Heart left ventricle (tissue), 16 donors: Measurements from ENCODE around the gene SLX4. TPM values are rescaled to one million over a fixed set of nuclear protein-coding genes. Genes with fewer than 3 reads are reported as not detected.

ENCODE experiments used
- ATAC-seq, 4 donors: fragments of 200-7000 bp; cut with Tn5 transposase; one replicate each; pipeline ENCODE4 v1.9.1; 2020 to 2022; ENCODE audit warnings: moderate library complexity in 4 of 4, mild to moderate bottlenecking in 3 of 4, moderate number of reproducible peaks in 1 of 4
- DNase-seq, 5 donors: peaks; one replicate each; pipeline ENCODE4 v3.0.0-alpha.2; 2020
- H3K27ac ChIP-seq, 12 donors: fragments of 200-600 bp; sonication (generic) in 4 of 12; one replicate each; pipeline versions ENCODE4 v1.5.0 to v1.8.0; 2016 to 2022; ENCODE audit warnings: mild to moderate bottlenecking in 2 of 12
- H3K27me3 ChIP-seq, 9 donors: fragments of 200-600 bp; sonication (generic) in 2 of 9; one replicate each; pipeline versions ENCODE4 v1.5.1 to v1.8.0; 2016 to 2022; ENCODE audit warnings: mild to moderate bottlenecking in 3 of 9
- H3K36me3 ChIP-seq, 9 donors: fragments of 200-600 bp; sonication (generic) in 2 of 9; one replicate each; pipeline versions ENCODE4 v1.5.0 to v1.8.0; 2018 to 2022; ENCODE audit warnings: mild to moderate bottlenecking in 2 of 9
- H3K4me1 ChIP-seq, 12 donors: fragments of 200-600 bp; sonication (generic) in 4 of 12; one replicate each; pipeline versions ENCODE4 v1.5.0 to v1.8.0; 2016 to 2022; ENCODE audit warnings: mild to moderate bottlenecking in 3 of 12
- H3K4me3 ChIP-seq, 12 donors: fragments of 200-600 bp; sonication (generic) in 4 of 12; one replicate each; pipeline versions ENCODE4 v1.5.0 to v1.8.0; 2017 to 2022; ENCODE audit warnings: mild to moderate bottlenecking in 9 of 12, moderate library complexity in 4 of 12
- H3K9me3 ChIP-seq, 12 donors: fragments of 200-600 bp; sonication (generic) in 4 of 12; one replicate each; pipeline versions ENCODE4 v1.5.0 to v1.8.0; 2016 to 2022; ENCODE audit warnings: mild to moderate bottlenecking in 1 of 12
- POLR2A ChIP-seq, 2 donors: fragments of 450-650 bp; IDR thresholded peaks; one replicate each; pipeline ENCODE4 v1.6.1; 2017; ENCODE audit warnings: antibody characterized with exemption in 2 of 2, mild to moderate bottlenecking in 2 of 2, moderate library complexity in 2 of 2
- WGBS, 4 donors: extraction: QIAGEN DNeasy Blood & Tissue Kit in 2 of 4; methylation state at CpG; one replicate each; pipeline versions ENCODE4 v1.1.5 to v1.1.7; 2013 to 2018; 5-methylcytosine and 5-hydroxymethylcytosine counted together
- intact Hi-C, 10 donors: fragments of 100-400 bp; cut with DNase I; formaldehyde crosslinking; loops; one replicate each; pipeline versions ENCODE4 v1.11.1 to v1.14.2; 2022
- polyA plus RNA-seq, 2 donors: library from polyadenylated mRNA; stranded (reverse); fragments of 200-250 nt; gene quantifications; one replicate each; pipeline ENCODE4 v1.2.3, GENCODE V29; 2013
- total RNA-seq, 9 donors: library from RNA; depleted of rRNA in 2 of 9; stranded (reverse); fragments of >200 nt in 2 of 9; fragmentation: NEBNext Ultra II Directional in 3 of 9; extraction: Animal tissue kit (Norgen Biotek cat#: 25700) in 3 of 9; gene quantifications; one replicate each; pipeline versions ENCODE4 v1.1.0 to v1.2.4, GENCODE V29; 2016 to 2023
- TF ChIP-seq, protein P1 (sequence below), 12 donors: fragments of 200-600 bp; sonication (generic) in 4 of 12; IDR thresholded peaks; one replicate each; pipeline versions ENCODE4 v1.5.0 to v1.8.0; 2018 to 2022; ENCODE audit warnings: antibody characterized with exemption in 12 of 12, mild to moderate bottlenecking in 5 of 12
- donor health status: ischemic (EF 13 %, LVEDD 7.1; RV severe dilation, severe dysfunction).
- donor health status: healthy with polysubstance abuse.
- donor health status: DM: no; HTN: yes; CAD: no.
- donor health status: DM: no; HTN: no; CAD: no.
- donor health status: ischemic (EF 25% LVEDD 6.9; RV normal size, moderate dysfunction).
- donor health status: ischemic (EF 25% LVEDD 5.7; RV mildly dilated, moderate dysfunction).
- donor health status: healthy.
- donor health status: DM: yes; HTN: yes; CAD: no.
- donor health status: ischemic (EF 35%, LVEDD 5.7; RV mildly dilated, moderate dysfunction).
- donor health status: nonischemic (EF 11% LVEDD 7.7; RV severe dilation, severe dysfunction).
- donor health status: DM: yes; HTN: yes; CAD: no.
- donor health status: PGD.
- donor health status: ischemic (EF 29% LVEDD 5.4; RV normal size, mild dysfunction).
- donor health status: nonischemic (EF 23%, LVEDD 6.1; RV moderate dilation, normal function).

Gene SLX4
- total and polyA plus RNA-seq, 11 donors, result 2.0 to 4.7 (median 3.1) TPM

- ATAC-seq, result peak; percentile 52 to 78 (median 70)
These were observed 74.6 kb downstream of the SLX4 start for GRCh38 chr16:3536851-3537250.

GRCh38 chr16:3536271-3536731, 75.1 kb downstream of the SLX4 start:
- H3K36me3 ChIP-seq, result peaks cover 0 to 83% (median 71%) of the 10 kb centered on the region in 9 donors
- H3K27me3 ChIP-seq, result no peaks in the 10 kb centered on the region
- intact Hi-C loops, result loop anchor here in 1 of 10 donors (10.0 kb wide), 1 partner anchor 338 kb away; no protein-coding TSS in a partner anchor
- no peak overlapping the region for H3K4me3 ChIP-seq
- H3K4me1 ChIP-seq, result peaks cover 0 to 9% (median 1%) of the 10 kb centered on the region in 12 donors
- DNase-seq, result no peak
- H3K9me3 ChIP-seq, result no peaks in the 10 kb centered on the region
- ATAC-seq, result no peak
- H3K27ac ChIP-seq, result peak overlapping the region in 7 of 12 donors; percentile 6 to 70 (median 53)
- TF ChIP-seq, protein P1, sequence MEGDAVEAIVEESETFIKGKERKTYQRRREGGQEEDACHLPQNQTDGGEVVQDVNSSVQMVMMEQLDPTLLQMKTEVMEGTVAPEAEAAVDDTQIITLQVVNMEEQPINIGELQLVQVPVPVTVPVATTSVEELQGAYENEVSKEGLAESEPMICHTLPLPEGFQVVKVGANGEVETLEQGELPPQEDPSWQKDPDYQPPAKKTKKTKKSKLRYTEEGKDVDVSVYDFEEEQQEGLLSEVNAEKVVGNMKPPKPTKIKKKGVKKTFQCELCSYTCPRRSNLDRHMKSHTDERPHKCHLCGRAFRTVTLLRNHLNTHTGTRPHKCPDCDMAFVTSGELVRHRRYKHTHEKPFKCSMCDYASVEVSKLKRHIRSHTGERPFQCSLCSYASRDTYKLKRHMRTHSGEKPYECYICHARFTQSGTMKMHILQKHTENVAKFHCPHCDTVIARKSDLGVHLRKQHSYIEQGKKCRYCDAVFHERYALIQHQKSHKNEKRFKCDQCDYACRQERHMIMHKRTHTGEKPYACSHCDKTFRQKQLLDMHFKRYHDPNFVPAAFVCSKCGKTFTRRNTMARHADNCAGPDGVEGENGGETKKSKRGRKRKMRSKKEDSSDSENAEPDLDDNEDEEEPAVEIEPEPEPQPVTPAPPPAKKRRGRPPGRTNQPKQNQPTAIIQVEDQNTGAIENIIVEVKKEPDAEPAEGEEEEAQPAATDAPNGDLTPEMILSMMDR (IDR thresholded peaks at IDR 0.05), result no peak
- no peak for TF ChIP-seq POLR2A (IDR thresholded peaks at IDR 0.05)
- WGBS, 4 donors, result 64 to 73% (median 69%) methylated on average over 3 of the region's 3 CpGs

More at GRCh38 chr16:3536851-3537250, 74.6 kb downstream of the SLX4 start:
- WGBS, 4 donors, result 38 to 42% (median 40%) methylated on average over 4 of the region's 4 CpGs
- intact Hi-C loops, result loop anchor here in 1 of 10 donors (10.0 kb wide), 1 partner anchor 338 kb away; no protein-coding TSS in a partner anchor
- Histone ChIP-seq H3K4me1 (peaks cover 0 to 9% (median 1%) of the 10 kb centered on the region in 12 donors), H3K27me3 (no peaks in the 10 kb centered on the region), H3K9me3 (no peaks in the 10 kb centered on the region), H3K27ac (peak overlapping the region in 9 of 12 donors; percentile 6 to 70 (median 53)), H3K36me3 (peaks cover 0 to 83% (median 65%) of the 10 kb centered on the region in 9 donors), H3K4me3 (no peak overlapping the region)
- TF ChIP-seq, protein P1 (IDR thresholded peaks at IDR 0.05), result no peak
- TF ChIP-seq POLR2A (IDR thresholded peaks at IDR 0.05), result no peak
- peak in 3 of 5 donors; percentile 30 to 38 (median 33) for DNase-seq

DNA sequence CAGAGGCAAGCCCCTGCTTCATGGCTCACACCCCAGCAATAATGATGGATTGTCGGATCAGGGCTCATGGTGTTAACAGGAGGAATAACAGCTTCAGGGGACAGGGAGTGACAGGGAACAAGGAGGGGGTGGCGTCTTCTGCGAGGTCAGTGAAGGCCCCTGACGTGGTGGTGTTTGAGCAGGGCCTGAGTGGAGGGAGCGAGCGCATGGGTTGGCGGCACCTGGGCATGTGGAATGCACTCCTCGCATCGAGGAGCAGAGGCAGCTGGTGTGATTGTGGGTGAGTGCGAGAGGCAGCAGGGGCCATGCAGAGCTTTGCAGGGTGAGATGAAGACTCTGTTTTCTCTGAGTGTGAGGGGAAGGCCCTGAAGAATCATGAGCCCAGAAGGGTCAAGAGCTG, 77.3 kb downstream of the SLX4 start:
- WGBS, 4 donors, result 92 to 94% (median 93%) methylated on average over 10 of the region's 10 CpGs
- peaks cover 0 to 80% (median 71%) of the 10 kb centered on the region in 9 donors for H3K36me3 ChIP-seq
- DNase-seq (no peak), ATAC-seq (no peak)
- no peak overlapping the region for H3K27ac ChIP-seq
- H3K4me1 ChIP-seq, result peaks cover 0 to 9% (median 1%) of the 10 kb centered on the region in 12 donors
- intact Hi-C loops, result loop anchor here in 2 of 10 donors (2.0 to 10.0 kb wide), 2 partner anchors 37 to 341 kb away; no protein-coding TSS in a partner anchor
- no peaks in the 10 kb centered on the region for H3K27me3 ChIP-seq
- TF ChIP-seq POLR2A (IDR thresholded peaks at IDR 0.05), result no peak
- TF ChIP-seq, protein P1 (IDR thresholded peaks at IDR 0.05), result no peak
- no peaks in the 10 kb centered on the region for H3K9me3 ChIP-seq
- no peak overlapping the region for H3K4me3 ChIP-seq

- Histone ChIP-seq H3K36me3 (peaks cover 0 to 86% (median 64%) of the 10 kb centered on the region in 9 donors), H3K9me3 (no peaks in the 10 kb centered on the region), H3K27me3 (no peaks in the 10 kb centered on the region), H3K4me1 (peaks cover 0 to 9% (median 1%) of the 10 kb centered on the region in 12 donors), H3K4me3 (no peak overlapping the region), H3K27ac (no peak overlapping the region)
- DNase-seq (no peak), ATAC-seq (no peak)
- WGBS, 4 donors, result 89 to 97% (median 94%) methylated on average over 12 of the region's 12 CpGs
- intact Hi-C loops, result loop anchor here in 1 of 10 donors (10.0 kb wide), 1 partner anchor 342 kb away; no protein-coding TSS in a partner anchor
- TF ChIP-seq POLR2A (IDR thresholded peaks at IDR 0.05), result no peak
- TF ChIP-seq, protein P1 (IDR thresholded peaks at IDR 0.05), result no peak
These were observed 78.7 kb downstream of the SLX4 start for GRCh38 chr16:3532741-3533140.

Other genes with a start within 250 kb of the SLX4 start
- gene ZSCAN32, start 210.6 kb downstream of the SLX4 start, total RNA-seq, result 1 to 10 TPM; 5.4 to 9.5 (median 7.5) TPM
- gene ZSCAN32, start 210.6 kb downstream of the SLX4 start, polyA plus RNA-seq, result 1 to 10 TPM; 5.3 to 9.1 TPM
- gene ZNF174, start 210.4 kb downstream of the SLX4 start, total RNA-seq, result 10 to 100 TPM in 5 of 9 donors, 1 to 10 TPM in 4; 8.4 to 21.0 (median 10.6) TPM
- gene ZNF174, start 210.4 kb downstream of the SLX4 start, polyA plus RNA-seq, result 1 to 10 TPM; 7.9 to 8.1 TPM
- 1 to 10 TPM; 1.5 to 3.3 (median 1.8) TPM for gene ZNF597, start 168.1 kb downstream of the SLX4 start, total RNA-seq
- gene ZNF597, start 168.1 kb downstream of the SLX4 start, polyA plus RNA-seq, result 1 to 10 TPM in 1 of 2 donors, under 1 TPM in 1; 0.65 to 1.4 TPM
- gene NAA60, start 167.9 kb downstream of the SLX4 start, total RNA-seq, result 10 to 100 TPM; 30.3 to 61.9 (median 37.0) TPM
- 10 to 100 TPM; 38.6 to 39.1 TPM for gene NAA60, start 167.9 kb downstream of the SLX4 start, polyA plus RNA-seq
- gene C16orf90, start 116.1 kb downstream of the SLX4 start, total RNA-seq, result not detected
- not detected for gene C16orf90, start 116.1 kb downstream of the SLX4 start, polyA plus RNA-seq
- gene CLUAP1, start 110.6 kb downstream of the SLX4 start, total RNA-seq, result 10 to 100 TPM in 8 of 9 donors, 1 to 10 TPM in 1; 8.4 to 22.1 (median 15.7) TPM
- gene CLUAP1, start 110.6 kb downstream of the SLX4 start, polyA plus RNA-seq, result 10 to 100 TPM in 1 of 2 donors, 1 to 10 TPM in 1; 4.9 to 18.0 TPM
- gene NLRC3, start 34.2 kb downstream of the SLX4 start, total RNA-seq, result 1 to 10 TPM in 5 of 9 donors, under 1 TPM in 4; 0.61 to 2.9 (median 1.1) TPM
- under 1 TPM; 0.44 to 0.57 TPM for gene NLRC3, start 34.2 kb downstream of the SLX4 start, polyA plus RNA-seq
- gene DNASE1, start 43.1 kb upstream of the SLX4 start, total RNA-seq, result 1 to 10 TPM; 3.2 to 8.9 (median 5.6) TPM
- gene DNASE1, start 43.1 kb upstream of the SLX4 start, polyA plus RNA-seq, result 10 to 100 TPM in 1 of 2 donors, 1 to 10 TPM in 1; 6.0 to 10.2 TPM
- 100 to 1,000 TPM in 7 of 9 donors, 10 to 100 TPM in 2; 93.9 to 142 (median 121) TPM for gene TRAP1, start 105.9 kb upstream of the SLX4 start, total RNA-seq
- gene TRAP1, start 105.9 kb upstream of the SLX4 start, polyA plus RNA-seq, result 100 to 1,000 TPM in 1 of 2 donors, 10 to 100 TPM in 1; 65.4 to 100 TPM